PC-9 (cell line): ENCODE results near the gene NEB.

Experiments used
- EZH2 ChIP-seq: fragments of 200-600 bp; sonication (generic); IDR thresholded peaks from 2 replicates; pipeline ENCODE4 v1.8.0; 2017; ENCODE audit warnings: antibody characterized with exemption, low read depth
- TF ChIP-seq, protein P1 (sequence below): fragments of 200-600 bp; sonication (generic); conservative IDR thresholded peaks from 2 replicates; pipeline ENCODE4 v1.6.1; 2017; ENCODE audit warnings: mixed run types, antibody characterized with exemption, mild to moderate bottlenecking, moderate library complexity

GRCh38 chr2:151569167-151569566 is 165.1 kb downstream of the NEB start:
- TF ChIP-seq, protein P1, sequence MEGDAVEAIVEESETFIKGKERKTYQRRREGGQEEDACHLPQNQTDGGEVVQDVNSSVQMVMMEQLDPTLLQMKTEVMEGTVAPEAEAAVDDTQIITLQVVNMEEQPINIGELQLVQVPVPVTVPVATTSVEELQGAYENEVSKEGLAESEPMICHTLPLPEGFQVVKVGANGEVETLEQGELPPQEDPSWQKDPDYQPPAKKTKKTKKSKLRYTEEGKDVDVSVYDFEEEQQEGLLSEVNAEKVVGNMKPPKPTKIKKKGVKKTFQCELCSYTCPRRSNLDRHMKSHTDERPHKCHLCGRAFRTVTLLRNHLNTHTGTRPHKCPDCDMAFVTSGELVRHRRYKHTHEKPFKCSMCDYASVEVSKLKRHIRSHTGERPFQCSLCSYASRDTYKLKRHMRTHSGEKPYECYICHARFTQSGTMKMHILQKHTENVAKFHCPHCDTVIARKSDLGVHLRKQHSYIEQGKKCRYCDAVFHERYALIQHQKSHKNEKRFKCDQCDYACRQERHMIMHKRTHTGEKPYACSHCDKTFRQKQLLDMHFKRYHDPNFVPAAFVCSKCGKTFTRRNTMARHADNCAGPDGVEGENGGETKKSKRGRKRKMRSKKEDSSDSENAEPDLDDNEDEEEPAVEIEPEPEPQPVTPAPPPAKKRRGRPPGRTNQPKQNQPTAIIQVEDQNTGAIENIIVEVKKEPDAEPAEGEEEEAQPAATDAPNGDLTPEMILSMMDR, result no peak
- TF ChIP-seq EZH2, result no peak
